ENCODE measurements around the gene ANXA6. TPM values are rescaled to one million over a fixed set of nuclear protein-coding genes. Genes with fewer than 3 reads are reported as not detected.

Gene ANXA6
- total RNA-seq, 1 donor from 2014 or later = 245 TPM

DNA sequence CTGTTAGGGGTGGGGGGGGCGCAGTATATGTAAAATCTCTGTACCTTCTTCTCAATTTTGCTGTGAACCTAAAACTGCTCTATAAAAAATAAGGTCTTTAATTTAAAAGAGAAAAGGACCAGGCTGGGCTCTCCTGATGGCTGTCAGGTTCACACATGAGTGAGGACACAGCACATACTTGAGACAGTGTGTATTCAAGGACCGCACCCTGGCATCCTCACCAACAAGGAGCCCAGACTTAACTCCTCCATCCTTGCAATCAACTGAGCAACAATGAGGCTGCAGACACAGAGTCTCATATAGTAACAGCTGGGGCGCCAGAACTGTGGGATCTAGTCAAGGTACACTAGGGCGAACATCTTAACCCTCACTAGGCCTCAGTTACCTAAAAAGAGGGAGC is 86.6 kb downstream of the ANXA6 start:
- H3K27me3 Mint-ChIP-seq (ENCODE audit: unreplicated experiment) = no peaks in the 10 kb centered on the region
- no peak for DNase-seq (ENCODE audit: extremely low spot score, unreplicated experiment)
- H3K4me3 Mint-ChIP-seq (ENCODE audit: unreplicated experiment) = no peak overlapping the region
- peaks cover 2% of the 10 kb centered on the region for H3K36me3 Mint-ChIP-seq (ENCODE audit: unreplicated experiment)
- no peaks in the 10 kb centered on the region for H3K9me3 Mint-ChIP-seq (ENCODE audit: unreplicated experiment)
- TF ChIP-seq CTCF (IDR thresholded peaks at IDR 0.05) = no peak
- H3K27ac Mint-ChIP-seq (ENCODE audit: unreplicated experiment) = no peak overlapping the region
- peaks cover 56% of the 10 kb centered on the region for H3K4me1 Mint-ChIP-seq (ENCODE audit: unreplicated experiment)

DNA sequence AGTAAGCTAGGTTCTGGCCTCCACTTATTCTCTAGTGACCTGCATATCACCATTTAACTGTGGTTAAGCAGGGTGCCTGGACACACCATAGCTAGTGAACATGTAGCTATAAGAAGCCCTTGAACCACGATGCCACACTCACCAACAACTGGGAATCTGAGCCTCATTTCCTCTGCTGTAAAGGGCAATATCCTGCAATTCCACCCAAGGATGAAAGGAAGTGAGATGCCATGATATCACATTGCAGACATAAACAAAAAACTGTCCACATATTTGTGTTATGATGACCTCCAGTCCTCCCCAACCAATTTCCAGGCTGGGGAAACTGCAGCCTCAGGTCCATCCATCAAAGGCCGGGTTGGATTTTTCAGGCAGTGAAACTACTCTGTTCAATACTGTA is 87.1 kb downstream of the ANXA6 start:
- Mint-ChIP-seq H3K27ac (ENCODE audit: unreplicated experiment) (peak overlapping the region; percentile 57), H3K9me3 (ENCODE audit: unreplicated experiment) (no peaks in the 10 kb centered on the region), H3K36me3 (ENCODE audit: unreplicated experiment) (peaks cover 2% of the 10 kb centered on the region), H3K4me3 (ENCODE audit: unreplicated experiment) (no peak overlapping the region), H3K4me1 (ENCODE audit: unreplicated experiment) (peaks cover 52% of the 10 kb centered on the region), H3K27me3 (ENCODE audit: unreplicated experiment) (no peaks in the 10 kb centered on the region)
- TF ChIP-seq CTCF (IDR thresholded peaks at IDR 0.05) = no peak
- DNase-seq (ENCODE audit: extremely low spot score, unreplicated experiment) = no peak

DNA sequence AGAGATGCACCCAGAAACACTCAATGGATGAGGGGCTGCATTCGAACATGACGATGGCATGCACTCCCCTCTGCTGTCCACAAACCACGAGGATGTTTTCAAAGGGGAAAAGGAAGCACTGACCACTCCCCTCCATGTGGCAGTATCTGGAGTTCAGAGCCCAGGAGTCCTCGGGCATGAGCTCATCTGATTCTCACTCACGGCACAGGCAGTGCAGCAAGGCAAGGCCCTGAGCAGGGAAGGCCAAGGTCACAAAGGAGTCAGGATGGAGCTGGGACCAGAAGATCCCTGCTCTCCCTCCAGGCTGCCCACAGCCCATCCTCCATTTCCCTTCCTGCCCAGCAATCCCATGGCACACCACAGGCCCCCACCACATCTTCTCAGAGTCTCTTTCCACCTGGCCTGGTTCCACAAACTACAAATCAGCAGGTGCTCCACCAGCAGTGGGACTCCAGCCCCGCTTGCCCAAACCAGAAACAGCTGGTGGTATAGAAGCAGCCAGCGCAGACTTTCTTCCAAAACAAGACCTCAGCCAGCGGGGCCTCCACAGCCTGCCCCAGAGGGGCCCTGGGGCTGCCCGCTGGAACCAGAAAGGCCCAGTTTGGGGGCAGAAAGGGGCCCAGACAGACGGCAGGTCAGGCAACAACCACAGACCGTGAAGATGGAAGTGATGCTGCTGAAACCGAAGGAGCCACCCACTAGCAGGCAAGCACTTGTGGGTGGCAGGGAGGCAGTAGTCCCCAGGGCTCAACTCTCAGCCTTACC is 89.0 kb downstream of the ANXA6 start:
- peaks cover 2% of the 10 kb centered on the region for H3K36me3 Mint-ChIP-seq (ENCODE audit: unreplicated experiment)
- H3K27ac Mint-ChIP-seq (ENCODE audit: unreplicated experiment) = peak overlapping the region; percentile 53
- no peak overlapping the region for H3K4me3 Mint-ChIP-seq (ENCODE audit: unreplicated experiment)
- no peak for DNase-seq (ENCODE audit: extremely low spot score, unreplicated experiment)
- TF ChIP-seq CTCF (IDR thresholded peaks at IDR 0.05) = no peak
- no peaks in the 10 kb centered on the region for H3K9me3 Mint-ChIP-seq (ENCODE audit: unreplicated experiment)
- peaks cover 55% of the 10 kb centered on the region for H3K4me1 Mint-ChIP-seq (ENCODE audit: unreplicated experiment)
- H3K27me3 Mint-ChIP-seq (ENCODE audit: unreplicated experiment) = no peaks in the 10 kb centered on the region

DNA sequence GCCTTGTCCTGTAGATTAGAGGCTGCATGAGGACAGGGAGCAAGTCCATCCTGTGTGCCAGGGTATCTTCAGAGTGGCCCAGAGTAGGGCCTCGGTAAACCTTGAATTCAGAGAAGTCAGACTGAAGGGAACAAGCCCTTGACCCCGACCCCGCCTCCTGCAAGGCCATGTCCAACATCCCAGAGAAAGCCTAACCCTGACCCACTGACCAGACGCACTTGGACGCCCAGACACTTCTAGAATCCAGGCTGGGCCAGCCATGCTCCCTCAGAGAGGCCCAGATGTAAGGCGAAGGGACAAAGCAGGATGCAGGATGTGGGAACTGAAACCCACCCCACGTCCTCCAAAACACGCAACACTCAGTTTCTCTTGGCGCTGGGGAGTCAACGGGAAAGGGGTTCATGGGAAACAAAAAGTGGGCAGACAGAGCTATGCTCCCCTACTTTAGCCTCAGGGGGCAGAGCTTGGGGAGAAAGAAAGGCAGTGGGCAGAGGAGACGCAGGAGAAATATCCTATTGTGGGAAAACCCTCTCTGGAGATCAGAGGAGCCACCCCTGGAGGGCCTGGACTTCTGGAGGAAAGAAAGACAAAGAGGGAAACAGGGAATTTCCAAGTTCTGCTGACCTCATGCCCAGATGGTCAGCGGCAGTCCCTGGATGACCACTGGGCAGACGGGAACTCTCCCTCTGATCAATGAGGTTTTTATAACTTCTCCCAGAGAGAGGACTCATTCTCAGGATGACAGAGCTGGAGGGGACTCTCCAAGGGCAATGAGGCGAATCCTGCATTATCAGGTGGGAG is 89.7 kb downstream of the ANXA6 start:
- peak overlapping the region; percentile 53 for H3K27ac Mint-ChIP-seq (ENCODE audit: unreplicated experiment)
- no peak overlapping the region for H3K4me3 Mint-ChIP-seq (ENCODE audit: unreplicated experiment)
- no peak for DNase-seq (ENCODE audit: extremely low spot score, unreplicated experiment)
- H3K9me3 Mint-ChIP-seq (ENCODE audit: unreplicated experiment) = no peaks in the 10 kb centered on the region
- no peak for TF ChIP-seq CTCF (IDR thresholded peaks at IDR 0.05)
- no peaks in the 10 kb centered on the region for H3K27me3 Mint-ChIP-seq (ENCODE audit: unreplicated experiment)
- peaks cover 2% of the 10 kb centered on the region for H3K36me3 Mint-ChIP-seq (ENCODE audit: unreplicated experiment)
- H3K4me1 Mint-ChIP-seq (ENCODE audit: unreplicated experiment) = peaks cover 63% of the 10 kb centered on the region

GRCh38 chr5:151066920-151067319 is 90.7 kb downstream of the ANXA6 start:
- no peak for DNase-seq (ENCODE audit: extremely low spot score, unreplicated experiment)
- Mint-ChIP-seq H3K9me3 (ENCODE audit: unreplicated experiment) (no peaks in the 10 kb centered on the region), H3K4me3 (ENCODE audit: unreplicated experiment) (no peak overlapping the region), H3K27me3 (ENCODE audit: unreplicated experiment) (no peaks in the 10 kb centered on the region), H3K4me1 (ENCODE audit: unreplicated experiment) (peaks cover 56% of the 10 kb centered on the region), H3K27ac (ENCODE audit: unreplicated experiment) (no peak overlapping the region), H3K36me3 (ENCODE audit: unreplicated experiment) (peaks cover 4% of the 10 kb centered on the region)
- no peak for TF ChIP-seq CTCF (IDR thresholded peaks at IDR 0.05)

All from osteocyte (in vitro differentiated cells).